BLaER1 treated with 17β-estradiol and CSF1 and Interleukin-3, amounts not matched to agents 10 nM and 100 nM (cell line): Measurements from ENCODE around the gene KANSL3.
"Not testable (repeated sequence)": the region's sequence is repeated elsewhere in the genome, so short reads cannot be mapped to it uniquely, and the experiment has no call there.

Source experiments
- H3K27ac ChIP-seq, 11 experiments: shearing (Covaris generic); formaldehyde crosslinking; 2 replicates each; pipeline ENCODE4 v1.8.1; 2022
- H3K27me3 ChIP-seq, 11 experiments: shearing (Covaris generic); formaldehyde crosslinking; 2 replicates each; pipeline ENCODE4 v1.8.1; 2022
- H3K36me3 ChIP-seq, 11 experiments: shearing (Covaris generic); formaldehyde crosslinking; 2 replicates each; pipeline ENCODE4 v1.8.1; 2022
- H3K4me1 ChIP-seq, 10 experiments: shearing (Covaris generic); formaldehyde crosslinking; 2 replicates each; pipeline ENCODE4 v1.8.1; 2022
- H3K4me2 ChIP-seq, 11 experiments: shearing (Covaris generic); formaldehyde crosslinking; 2 replicates each; pipeline ENCODE4 v1.8.1; 2022
- H3K4me3 ChIP-seq, 10 experiments: shearing (Covaris generic); formaldehyde crosslinking; 2 replicates each; pipeline ENCODE4 v1.8.1; 2022
- H3K9ac ChIP-seq, 11 experiments: shearing (Covaris generic); formaldehyde crosslinking; 2 replicates each; pipeline ENCODE4 v1.8.1; 2022
- H3K9me3 ChIP-seq, 11 experiments: shearing (Covaris generic); formaldehyde crosslinking; replicated peaks in 1 of 11; 2 replicates each; pipeline ENCODE4 v1.8.1; 2022
- H4K20me1 ChIP-seq, 11 experiments: shearing (Covaris generic); formaldehyde crosslinking; 2 replicates each; pipeline ENCODE4 v1.8.1; 2022
- Cebpa-rat ChIP-seq, 11 experiments: shearing (Covaris generic); IDR thresholded peaks; 2 replicates each; pipeline ENCODE4 v1.8.1; 2022

Gene KANSL3

DNA sequence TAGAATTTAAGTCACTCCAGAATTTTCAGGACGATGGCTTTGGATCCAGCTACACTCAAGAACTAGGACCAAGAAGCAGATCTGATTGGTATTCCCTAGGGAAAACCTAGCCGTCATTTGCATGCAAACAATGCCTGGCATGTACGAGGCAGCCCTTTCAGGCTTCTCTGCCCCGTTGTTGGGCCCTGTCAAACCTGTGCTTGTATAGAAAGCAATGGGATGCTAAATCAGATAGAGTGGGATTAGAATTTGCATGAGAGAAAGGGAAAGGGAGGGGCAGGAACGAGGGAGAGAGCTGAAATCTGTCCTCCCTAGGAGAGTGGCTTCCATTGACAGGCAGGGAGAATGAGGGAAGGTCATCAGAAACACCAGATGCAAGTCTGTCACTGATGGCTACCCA is 73.0 kb downstream of the KANSL3 start:
- Histone ChIP-seq H3K9me3 (no peaks in the 10 kb centered on the region), H3K27ac (no peak overlapping the region), H3K4me1 (peaks cover 0 to 8% (median 0%) of the 10 kb centered on the region in 10 experiments; a peak in 5 of 20 replicates), H3K4me2 (peak overlapping the region in 3 of 11 experiments; percentile 14 to 40 (median 29); a peak in 3 of 22 replicates), H3K9ac (no peak overlapping the region), H3K4me3 (no peak overlapping the region), H3K36me3 (no peaks in the 10 kb centered on the region), H3K27me3 (no peaks in the 10 kb centered on the region), H4K20me1 (no peaks in the 10 kb centered on the region)
- no peak for TF ChIP-seq Cebpa-rat (IDR thresholded peaks at IDR 0.05)

DNA sequence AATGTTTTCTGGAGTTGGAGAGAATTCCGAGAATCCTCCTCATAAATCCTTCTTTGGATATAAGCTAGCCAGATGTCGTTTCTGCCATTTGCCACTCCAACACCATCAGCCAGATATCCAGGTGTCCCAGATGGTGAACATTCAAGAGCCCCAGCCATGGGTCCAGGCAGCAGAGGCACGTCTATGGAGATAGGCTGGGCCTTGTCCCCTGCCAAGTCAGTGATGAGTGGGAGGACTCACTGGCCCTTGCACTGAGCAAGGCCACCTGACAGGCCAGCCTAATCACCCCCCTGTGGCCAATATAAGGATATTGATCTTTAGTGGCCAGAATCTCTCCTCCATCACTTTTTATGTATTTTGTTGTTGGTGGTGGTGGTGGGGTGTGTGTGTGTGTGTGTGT is 73.5 kb downstream of the KANSL3 start:
- Histone ChIP-seq H3K4me1 (peaks cover 0 to 8% (median 0%) of the 10 kb centered on the region in 10 experiments; a peak in 5 of 20 replicates), H3K27me3 (no peaks in the 10 kb centered on the region), H3K4me2 (no peak overlapping the region), H3K36me3 (no peaks in the 10 kb centered on the region), H4K20me1 (no peaks in the 10 kb centered on the region), H3K27ac (no peak overlapping the region), H3K4me3 (no peak overlapping the region), H3K9me3 (no peaks in the 10 kb centered on the region), H3K9ac (no peak overlapping the region)
- no peak for TF ChIP-seq Cebpa-rat (IDR thresholded peaks at IDR 0.05)

DNA sequence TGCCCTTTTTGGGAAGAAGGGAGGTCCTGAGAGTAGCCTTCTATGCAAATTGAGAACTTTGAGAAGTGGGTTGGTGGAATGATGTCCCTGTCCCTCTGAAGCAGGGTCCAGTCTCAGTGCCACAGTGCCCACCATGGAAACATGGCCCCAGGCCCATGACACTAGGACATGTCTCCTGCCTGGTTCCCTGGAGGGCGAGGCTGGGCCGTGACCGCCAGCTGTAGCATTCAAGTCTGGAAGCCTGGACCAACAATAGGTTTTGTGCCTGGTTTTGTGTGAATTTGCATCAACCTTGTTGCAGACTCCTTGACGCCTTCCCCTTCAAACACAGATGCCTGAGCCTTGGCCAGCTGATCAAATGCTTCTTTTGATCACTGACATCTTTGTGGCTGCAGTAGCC is 74.1 kb downstream of the KANSL3 start:
- Histone ChIP-seq H3K4me1 (peaks cover 0 to 8% (median 0%) of the 10 kb centered on the region in 10 experiments; a peak in 5 of 20 replicates), H3K4me2 (no peak overlapping the region), H3K4me3 (no peak overlapping the region), H3K36me3 (no peaks in the 10 kb centered on the region), H4K20me1 (no peaks in the 10 kb centered on the region), H3K9ac (no peak overlapping the region), H3K27me3 (no peaks in the 10 kb centered on the region), H3K9me3 (no peaks in the 10 kb centered on the region), H3K27ac (no peak overlapping the region)
- no peak for TF ChIP-seq Cebpa-rat (IDR thresholded peaks at IDR 0.05)

DNA sequence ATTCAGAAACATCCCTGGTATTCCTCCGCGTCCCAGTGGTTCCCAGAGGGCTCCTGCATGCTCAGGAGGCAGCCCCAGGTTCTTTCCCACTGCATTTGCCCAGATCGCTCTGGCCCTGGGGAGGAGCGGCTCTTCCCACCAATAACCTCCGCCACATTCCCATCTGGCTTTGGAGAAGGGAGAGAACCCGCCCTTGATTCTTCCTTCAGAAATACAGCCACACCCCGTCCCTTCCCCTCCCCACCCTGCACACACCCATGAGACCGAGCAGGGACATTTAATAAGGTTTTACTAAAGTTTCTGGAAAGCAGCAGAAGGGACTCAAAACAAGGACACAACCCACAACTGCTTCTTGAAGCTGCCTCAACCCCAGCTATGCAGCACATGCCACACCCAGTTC is 79.6 kb downstream of the KANSL3 start:
- no peaks in the 10 kb centered on the region; a peak in 1 of 22 replicates for H3K36me3 ChIP-seq
- H3K27me3 ChIP-seq: no peaks in the 10 kb centered on the region
- no peak overlapping the region for H3K4me2 ChIP-seq
- peaks cover 3 to 17% (median 8%) of the 10 kb centered on the region in 11 experiments; a peak in 21 of 22 replicates for H4K20me1 ChIP-seq
- H3K4me3 ChIP-seq: no peak overlapping the region
- no peaks in the 10 kb centered on the region for H3K9me3 ChIP-seq
- no peak overlapping the region for H3K27ac ChIP-seq
- no peak overlapping the region for H3K9ac ChIP-seq
- TF ChIP-seq Cebpa-rat (IDR thresholded peaks at IDR 0.05): no peak
- H3K4me1 ChIP-seq: peaks cover 11 to 38% (median 34%) of the 10 kb centered on the region in 10 experiments

DNA sequence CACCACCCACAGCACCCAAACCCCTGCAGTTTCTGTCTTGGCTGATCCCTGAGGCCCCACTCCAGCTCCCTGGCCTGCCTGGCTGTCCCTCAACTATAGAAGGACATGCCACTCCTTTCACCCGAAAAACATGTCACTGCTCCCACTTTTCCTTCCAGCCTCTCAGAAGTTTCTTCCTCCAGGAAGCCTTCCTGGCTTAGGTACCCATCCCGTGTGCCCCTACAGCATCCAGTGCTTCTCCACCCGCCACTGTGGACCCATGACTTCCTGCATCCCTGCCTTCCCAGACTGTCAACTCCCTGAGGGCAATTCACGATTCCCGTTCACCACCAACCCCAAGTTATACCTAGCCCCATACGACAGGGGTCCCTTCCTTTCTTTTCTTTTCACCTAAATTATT is 80.1 kb downstream of the KANSL3 start:
- H3K27ac ChIP-seq: no peak overlapping the region
- TF ChIP-seq Cebpa-rat (IDR thresholded peaks at IDR 0.05): no peak

DNA sequence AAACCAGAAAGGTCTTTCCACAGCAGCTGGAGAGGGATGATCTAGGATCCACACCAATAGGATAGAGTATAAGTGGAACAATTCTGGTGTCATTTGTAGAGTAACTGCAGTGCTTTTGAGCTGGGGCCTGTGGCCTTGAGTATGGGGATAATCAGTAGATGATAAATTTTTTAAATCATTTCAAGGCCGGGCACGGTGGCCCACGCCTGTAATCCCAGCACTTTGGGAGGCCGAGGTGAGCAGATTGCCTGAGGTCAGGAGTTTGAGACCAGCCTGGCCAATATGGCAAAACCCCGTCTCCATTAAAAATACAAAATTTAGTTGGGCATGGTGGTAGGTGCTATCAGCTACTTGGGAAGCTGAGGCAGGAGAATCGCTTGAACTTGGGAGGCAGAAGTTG is 80.7 kb downstream of the KANSL3 start:
- not testable (repeated sequence) for H3K27me3 ChIP-seq, H3K4me3 ChIP-seq, H3K9ac ChIP-seq, H3K27ac ChIP-seq, H3K36me3 ChIP-seq, H3K4me2 ChIP-seq, H3K9me3 ChIP-seq
- H4K20me1 ChIP-seq: peaks cover 14 to 28% (median 18%) of the 10 kb centered on the region in 11 experiments; a peak in 21 of 22 replicates
- peaks cover 20 to 48% (median 44%) of the 10 kb centered on the region in 10 experiments for H3K4me1 ChIP-seq

More for the DNA sequence above, 80.1 kb downstream of the KANSL3 start:
- peaks cover 8 to 22% (median 12%) of the 10 kb centered on the region in 11 experiments; a peak in 21 of 22 replicates for H4K20me1 ChIP-seq
- no peak overlapping the region for H3K4me3 ChIP-seq
- H3K9me3 ChIP-seq: no peaks in the 10 kb centered on the region
- H3K27me3 ChIP-seq: no peaks in the 10 kb centered on the region
- H3K9ac ChIP-seq: no peak overlapping the region
- no peak overlapping the region for H3K4me2 ChIP-seq
- H3K4me1 ChIP-seq: peaks cover 13 to 42% (median 38%) of the 10 kb centered on the region in 10 experiments
- H3K36me3 ChIP-seq: no peaks in the 10 kb centered on the region; a peak in 2 of 22 replicates

DNA sequence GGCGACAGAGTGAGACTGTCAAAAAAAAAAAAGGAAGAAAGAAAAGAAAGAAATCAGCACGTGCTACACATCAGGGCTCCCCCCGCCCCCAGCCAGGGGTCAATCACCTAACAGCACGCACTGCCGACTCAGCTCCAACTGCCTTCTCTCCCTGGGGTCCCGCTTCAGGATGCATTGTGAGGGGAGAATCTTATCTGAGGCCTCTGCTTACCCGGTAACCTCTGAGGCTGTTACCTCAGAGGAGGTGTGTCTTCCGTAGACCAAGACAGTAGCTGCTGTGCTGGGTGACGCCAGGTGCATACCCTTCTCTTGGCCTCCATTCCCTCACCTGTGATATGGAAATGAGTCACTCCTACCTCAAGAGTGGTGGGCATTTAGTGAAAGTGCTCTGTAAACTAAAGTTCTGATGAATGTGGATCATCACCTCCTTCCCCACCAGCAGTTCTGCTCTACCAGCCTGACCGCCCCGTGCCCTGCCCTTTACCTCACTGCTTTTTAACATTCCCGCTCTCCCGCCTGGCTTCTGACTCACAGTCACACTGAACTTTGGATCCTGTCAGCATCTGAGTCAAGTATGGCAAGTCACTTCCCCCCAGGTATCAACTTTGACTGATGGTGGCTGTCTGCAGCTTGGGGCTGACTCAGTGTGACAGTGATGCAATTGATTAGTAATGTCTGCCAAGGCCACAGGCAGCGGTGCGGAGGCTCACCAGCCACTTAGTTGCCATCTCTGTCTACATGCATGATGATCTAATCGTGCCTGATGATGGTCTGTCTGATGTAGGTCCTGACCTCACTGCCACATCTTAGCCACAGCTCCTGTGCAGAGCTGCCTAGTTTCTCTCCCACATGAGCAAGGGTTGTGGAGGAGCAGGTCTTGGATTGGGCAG is 81.4 kb downstream of the KANSL3 start:
- Histone ChIP-seq H3K4me3 (no peak overlapping the region), H4K20me1 (peaks cover 21 to 35% (median 26%) of the 10 kb centered on the region in 11 experiments), H3K9ac (no peak overlapping the region), H3K36me3 (peaks cover 6 to 13% (median 10%) of the 10 kb centered on the region in 11 experiments), H3K9me3 (no peaks in the 10 kb centered on the region), H3K27ac (no peak overlapping the region), H3K4me1 (peaks cover 23 to 56% (median 52%) of the 10 kb centered on the region in 10 experiments), H3K4me2 (peak overlapping the region in 10 of 11 experiments; percentile 7 to 95 (median 73); a peak in 14 of 22 replicates), H3K27me3 (no peaks in the 10 kb centered on the region)
- no peak for TF ChIP-seq Cebpa-rat (IDR thresholded peaks at IDR 0.05)

DNA sequence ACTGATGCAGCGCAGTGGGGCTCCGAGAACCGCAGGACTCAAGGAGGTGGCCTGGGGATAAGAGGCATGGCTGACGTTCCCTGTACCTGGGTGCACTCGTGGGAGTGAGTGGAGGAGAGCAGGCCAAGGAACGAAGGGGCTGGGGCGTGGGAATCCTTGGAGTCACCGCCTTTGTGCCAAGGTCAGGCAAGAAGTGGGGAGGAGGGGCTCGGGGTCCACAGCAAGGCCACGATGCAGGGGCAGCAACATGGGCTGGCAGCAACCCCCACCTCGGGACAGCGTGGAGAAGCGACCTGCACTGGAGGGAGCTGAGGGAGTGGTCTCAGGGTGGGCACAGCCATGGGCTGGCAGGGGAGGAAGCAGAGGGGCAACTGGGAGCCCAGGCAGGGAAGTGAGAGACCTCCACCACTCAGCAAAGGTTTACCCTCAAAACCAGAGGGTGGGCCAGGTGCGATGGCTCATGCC is 82.9 kb downstream of the KANSL3 start:
- Histone ChIP-seq H3K36me3 (peaks cover 19 to 29% (median 25%) of the 10 kb centered on the region in 11 experiments), H3K27ac (no peak overlapping the region), H3K9ac (peak overlapping the region in 2 of 11 experiments; percentile 30 to 36; a peak in 1 of 22 replicates), H3K4me3 (no peak overlapping the region), H3K4me2 (peak overlapping the region in 9 of 11 experiments; percentile 60 to 95 (median 86); a peak in 16 of 22 replicates), H3K27me3 (no peaks in the 10 kb centered on the region), H3K9me3 (no peaks in the 10 kb centered on the region), H4K20me1 (peaks cover 37 to 51% (median 41%) of the 10 kb centered on the region in 11 experiments), H3K4me1 (peaks cover 37 to 71% (median 66%) of the 10 kb centered on the region in 10 experiments)
- no peak for TF ChIP-seq Cebpa-rat (IDR thresholded peaks at IDR 0.05)
